LoVo (cell line): ENCODE data around the gene GLT8D1.
A peak's percentile ranks its signal among the peaks of the same experiment; 100 is the strongest.
"Not testable (repeated sequence)": the region's sequence is repeated elsewhere in the genome, so short reads cannot be mapped to it uniquely, and the experiment has no call there.

Source experiments
- DNase-seq: peaks from one replicate; pipeline ENCODE4 v3.0.0-alpha.2; 2016; ENCODE audit warnings: low spot score

Gene GLT8D1

GRCh38 chr3:52679811-52680210 is 25.8 kb downstream of the GLT8D1 start:
- no peak for DNase-seq

- no peak for DNase-seq
Measured at GRCh38 chr3:52679199-52679538, 26.4 kb downstream of the GLT8D1 start.

DNA sequence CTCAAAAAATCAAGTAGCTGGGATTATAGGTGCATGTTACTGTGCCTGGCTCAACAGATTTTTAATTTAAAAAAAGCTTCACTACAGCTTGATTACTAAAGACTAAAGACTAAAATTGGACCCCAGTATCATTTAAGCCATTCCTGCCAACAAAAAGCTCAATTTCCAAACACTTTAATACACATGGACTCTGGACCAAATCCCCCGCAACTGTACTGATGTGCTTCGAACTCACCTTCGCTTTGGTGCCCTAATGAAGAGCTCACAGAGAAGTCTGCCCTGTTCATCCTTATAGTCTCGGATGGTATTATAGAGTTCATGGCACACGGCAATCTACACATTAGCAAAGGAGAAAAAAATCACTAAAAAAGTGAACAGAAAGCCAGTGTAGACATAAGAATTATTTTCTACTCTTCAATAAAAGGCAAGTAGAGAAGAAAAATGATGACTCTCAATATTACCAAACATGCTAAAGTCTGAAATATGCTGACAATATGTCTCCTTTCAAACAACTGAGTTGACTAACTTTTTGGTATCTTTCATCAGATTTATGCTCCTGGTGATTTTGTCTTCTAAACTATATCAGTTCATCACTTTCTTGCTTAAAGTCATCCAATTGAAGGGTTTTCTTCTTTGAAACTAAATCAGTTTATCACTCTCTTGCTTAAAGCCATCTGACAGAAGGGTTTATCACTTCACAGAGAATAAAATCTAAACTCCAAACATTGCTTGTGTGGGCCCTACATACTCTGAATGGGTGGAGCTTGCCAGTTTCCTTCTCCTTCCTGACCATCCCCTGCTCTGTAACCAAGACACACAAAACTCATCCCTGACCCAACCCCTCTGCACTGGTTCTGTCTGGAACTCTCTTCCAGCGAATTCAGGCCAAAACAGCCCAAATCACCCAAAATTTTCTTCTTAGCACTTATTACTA is 27.1 kb downstream of the GLT8D1 start:
- no peak for DNase-seq

GRCh38 chr3:52676201-52676600 is 29.4 kb downstream of the GLT8D1 start:
- DNase-seq, result not testable (repeated sequence)

DNA sequence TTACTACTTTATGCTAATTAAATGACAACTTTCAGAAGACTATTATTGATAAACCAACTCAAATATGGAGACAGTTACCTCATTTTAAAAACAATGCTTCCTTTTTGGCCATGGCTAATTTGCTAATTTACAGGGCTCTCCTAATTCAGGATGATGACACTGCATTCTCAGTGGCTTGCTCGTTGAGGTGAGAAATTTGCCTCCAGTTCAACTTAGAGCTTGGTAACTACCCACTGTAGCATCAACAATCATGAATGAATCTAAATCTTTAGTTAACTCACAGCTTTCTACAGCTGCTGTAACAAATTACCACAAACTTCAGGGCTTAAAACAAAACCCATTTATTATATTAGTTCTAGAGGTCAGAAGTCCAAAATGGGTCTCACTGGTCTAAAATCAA is 33.9 kb downstream of the GLT8D1 start:
- no peak for DNase-seq

- peak; percentile 54 for DNase-seq
Measured at GRCh38 chr3:52670621-52671521, 34.7 kb downstream of the GLT8D1 start.

- DNase-seq, result no peak
Measured at GRCh38 chr3:52663098-52663497, 42.5 kb downstream of the GLT8D1 start.

DNA sequence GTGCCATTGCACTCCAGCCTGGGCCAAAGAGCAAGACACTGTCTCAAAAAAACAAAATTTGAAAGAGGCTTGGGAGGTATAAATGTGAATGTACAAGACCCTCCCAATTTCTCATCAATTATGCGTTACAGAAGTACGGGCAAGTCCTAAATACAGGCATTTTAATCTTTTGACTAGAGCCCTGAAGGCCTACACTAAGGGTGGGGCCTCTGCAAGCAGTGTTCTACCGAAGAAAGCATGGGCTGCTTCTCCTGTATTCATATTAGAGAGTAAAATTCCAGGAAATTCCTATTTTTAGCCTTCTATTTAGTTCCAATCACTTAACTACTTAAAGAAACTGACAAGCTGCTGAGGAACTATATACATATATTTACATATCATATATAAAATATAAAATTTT is 45.5 kb downstream of the GLT8D1 start:
- no peak for DNase-seq

GRCh38 chr3:52655895-52656294 is 49.7 kb downstream of the GLT8D1 start:
- no peak for DNase-seq

GRCh38 chr3:52651592-52651991 is 54.0 kb downstream of the GLT8D1 start:
- DNase-seq, result no peak

DNA sequence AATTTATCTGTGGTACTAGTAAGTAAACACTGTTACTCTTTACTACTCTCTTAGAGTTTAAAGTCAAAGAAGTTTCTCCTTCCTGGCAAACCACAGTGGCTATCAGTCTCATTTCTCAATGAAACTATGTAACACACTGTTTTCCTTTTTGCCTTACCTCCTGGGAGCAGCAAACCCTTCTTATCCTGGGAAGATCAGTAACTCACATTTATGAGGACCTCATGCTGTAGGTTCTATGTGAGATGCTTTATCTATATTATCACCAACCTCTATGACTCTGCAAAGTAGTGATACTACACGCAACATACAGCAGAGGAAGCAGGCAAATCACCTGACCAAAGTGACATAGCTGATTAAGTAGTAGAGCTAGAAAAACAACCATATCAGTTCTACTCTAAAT is 55.2 kb downstream of the GLT8D1 start:
- no peak for DNase-seq

GRCh38 chr3:52649461-52650210 is 56.0 kb downstream of the GLT8D1 start:
- DNase-seq, result no peak

DNA sequence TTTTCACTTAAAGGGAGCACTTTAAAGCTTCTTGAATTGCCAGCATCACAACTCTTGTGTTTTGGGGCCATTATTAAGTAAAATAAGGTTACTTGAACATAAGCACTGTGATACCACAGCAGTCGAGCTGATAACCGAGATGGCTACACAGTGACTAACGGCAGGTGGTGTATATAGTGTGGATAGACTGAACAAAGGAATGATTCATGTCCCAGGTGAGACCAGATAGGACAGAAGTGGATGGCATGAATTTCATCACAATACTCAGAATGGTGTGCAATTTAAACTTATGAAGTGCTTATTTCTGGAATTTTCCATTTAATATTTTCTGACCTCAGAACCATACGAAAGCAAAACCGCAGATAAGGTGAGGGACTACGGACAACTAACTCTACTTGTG is 60.0 kb downstream of the GLT8D1 start:
- no peak for DNase-seq
